HEK293 (cell line): ENCODE measurements around the gene SLAIN2.

Source experiments
- CTCF ChIP-seq: fragments of 450-650 bp; formaldehyde crosslinking; IDR thresholded peaks from 2 replicates; pipeline ENCODE4 v1.5.1; 2016; ENCODE audit warnings: missing biosample characterization, missing genetic modification characterization
- KLF16 ChIP-seq: fragments of 450-650 bp; formaldehyde crosslinking; IDR thresholded peaks from 2 replicates; pipeline ENCODE4 v1.5.1; 2017; ENCODE audit warnings: missing biosample characterization, missing genetic modification characterization

DNA sequence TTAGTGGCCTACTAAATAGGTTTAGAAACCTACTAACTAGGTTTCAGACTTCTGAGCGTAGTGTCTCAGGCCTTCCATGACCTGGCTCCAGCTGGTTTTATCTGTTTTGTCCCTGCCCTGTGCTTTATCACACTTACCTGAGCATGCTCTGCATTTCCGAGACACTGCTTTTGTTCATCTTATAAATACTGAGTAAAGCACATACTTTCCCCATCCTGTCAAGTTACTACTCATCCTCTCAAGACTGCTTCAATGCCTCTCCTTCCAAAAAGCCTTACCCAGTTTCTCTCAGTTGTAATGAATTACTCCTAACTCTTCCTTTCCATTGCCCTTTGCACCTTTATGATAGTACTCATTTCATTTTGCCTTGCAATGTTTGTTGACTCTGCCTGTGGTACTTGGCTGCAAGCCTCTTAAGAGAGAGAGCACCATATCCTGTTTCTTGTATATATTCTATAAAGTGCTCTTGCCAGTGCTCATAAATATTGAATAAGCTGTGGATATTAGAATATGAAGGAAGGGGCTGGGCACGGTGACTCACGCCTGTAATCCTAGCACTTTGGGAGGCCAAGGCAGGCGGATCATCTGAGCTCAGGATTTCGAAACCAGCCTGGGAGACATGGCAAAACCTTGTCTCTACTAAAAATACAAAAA, 34.4 kb downstream of the SLAIN2 start:
- TF ChIP-seq KLF16 (tag by site-specific recombination) (no peak), CTCF (tag by site-specific recombination) (no peak)
